ENCODE measurements around the gene CHST9.

GRCh38 chr18:26981360-26982082 lies 203.6 kb downstream of the CHST9 start:
- TF ChIP-seq CTCF (IDR thresholded peaks at IDR 0.05) (no peak), POLR2A (IDR thresholded peaks at IDR 0.05) (no peak)
